ENCODE results near the gene KRTAP19-3. TPM values are rescaled to one million over a fixed set of nuclear protein-coding genes. Genes with fewer than 3 reads are reported as not detected.

The KRTAP19-3 gene
- total RNA-seq, 2 experiments from 2014 or later = not detected

GRCh38 chr21:30468900-30469714 is 22.7 kb downstream of the KRTAP19-3 start:
- H3K4me2 ChIP-seq (ENCODE audit: low read length) = no peak overlapping the region
- no peak for DNase-seq (ENCODE audit: low spot score)
- no peak for TF ChIP-seq CTCF (conservative IDR thresholded peaks at IDR 0.05; ENCODE audit: low read length)
- no peak overlapping the region for H3K4me3 ChIP-seq (ENCODE audit: low read depth, low read length, poor library complexity, severe bottlenecking)
- ChIA-PET CTCF (ENCODE audit: unreplicated experiment) (no interaction called here), POLR2A (no interaction called here)
- no peaks in the 10 kb centered on the region for H3K9me3 ChIP-seq (ENCODE audit: low read length)
- H3K79me2 ChIP-seq (ENCODE audit: insufficient read depth, low read depth, low read length) = no peaks in the 10 kb centered on the region
- H3K9me2 ChIP-seq (ENCODE audit: insufficient read depth, low read length) = no peaks in the 10 kb centered on the region
- no peak overlapping the region for H2AFZ ChIP-seq (ENCODE audit: low read length)
- no peak overlapping the region for H3K27ac ChIP-seq (ENCODE audit: low read depth, low read length, poor library complexity, severe bottlenecking)
- H3K36me3 ChIP-seq (ENCODE audit: insufficient read depth, low read length) = no peaks in the 10 kb centered on the region
- BruUV-seq (replicated peaks) = no TSS peak
- H3K4me1 ChIP-seq (ENCODE audit: insufficient read depth, low read length, poor library complexity, severe bottlenecking) = no peaks in the 10 kb centered on the region
- no peaks in the 10 kb centered on the region for H4K20me1 ChIP-seq (ENCODE audit: insufficient read depth, low read length)
- intact Hi-C loops (cut with micrococcal nuclease; ENCODE audit: unreplicated experiment) = no loop called here

DNA sequence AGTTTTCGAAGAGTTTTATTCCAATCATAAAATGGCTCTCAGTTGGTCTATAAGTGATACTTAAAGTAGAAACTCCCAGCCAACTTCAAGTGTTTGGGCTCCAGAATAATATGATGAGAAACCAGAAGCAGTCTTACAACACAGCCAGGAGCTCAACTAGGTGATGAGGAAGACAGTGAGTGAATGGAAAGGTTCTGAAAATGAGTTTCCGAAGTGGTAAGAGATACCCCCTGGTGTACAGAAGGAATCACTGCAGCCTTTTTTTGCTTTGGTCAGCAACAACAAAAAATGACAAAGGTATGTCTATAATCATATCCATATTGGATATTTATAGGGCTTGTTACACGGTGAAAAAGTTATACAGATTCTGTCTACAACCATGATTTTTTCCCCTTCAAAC is 28.1 kb downstream of the KRTAP19-3 start:
- peak; percentile 73 for TF ChIP-seq CTCF (conservative IDR thresholded peaks at IDR 0.05; ENCODE audit: low read length)
- TF ChIP-seq EZH2phosphoT487 (IDR thresholded peaks at IDR 0.05; ENCODE audit: borderline replicate concordance, low read depth, low read length) = no peak
- no peak overlapping the region for H3K27ac ChIP-seq (ENCODE audit: low read depth, low read length, poor library complexity, severe bottlenecking)
- no peak overlapping the region for H2AFZ ChIP-seq (ENCODE audit: low read length)
- ChIA-PET CTCF (ENCODE audit: unreplicated experiment) (no interaction called here), POLR2A (no interaction called here)
- H3K9me3 ChIP-seq (ENCODE audit: low read length) = no peaks in the 10 kb centered on the region
- no peak overlapping the region for H3K4me2 ChIP-seq (ENCODE audit: low read length)
- no TSS peak for BruUV-seq (replicated peaks)
- H3K79me2 ChIP-seq (ENCODE audit: insufficient read depth, low read depth, low read length) = no peaks in the 10 kb centered on the region
- no peaks in the 10 kb centered on the region for H3K9me2 ChIP-seq (ENCODE audit: insufficient read depth, low read length)
- H4K20me1 ChIP-seq (ENCODE audit: insufficient read depth, low read length) = no peaks in the 10 kb centered on the region
- no peaks in the 10 kb centered on the region for H3K4me1 ChIP-seq (ENCODE audit: insufficient read depth, low read length, poor library complexity, severe bottlenecking)
- H3K4me3 ChIP-seq (ENCODE audit: low read depth, low read length, poor library complexity, severe bottlenecking) = no peak overlapping the region
- DNase-seq (ENCODE audit: low spot score) = peak; percentile 6
- H3K36me3 ChIP-seq (ENCODE audit: insufficient read depth, low read length) = no peaks in the 10 kb centered on the region
- intact Hi-C loops (cut with micrococcal nuclease; ENCODE audit: unreplicated experiment) = no loop called here

GRCh38 chr21:30448514-30448913 is 43.3 kb downstream of the KRTAP19-3 start:
- Histone ChIP-seq H3K27ac (ENCODE audit: low read depth, low read length, poor library complexity, severe bottlenecking) (no peak overlapping the region), H3K36me3 (ENCODE audit: insufficient read depth, low read length) (no peaks in the 10 kb centered on the region), H3K9me2 (ENCODE audit: insufficient read depth, low read length) (no peaks in the 10 kb centered on the region; the same call in 1 of the 2 replicates), H3K79me2 (ENCODE audit: insufficient read depth, low read depth, low read length) (no peaks in the 10 kb centered on the region), H3K4me3 (ENCODE audit: low read depth, low read length, poor library complexity, severe bottlenecking) (no peak overlapping the region), H2AFZ (ENCODE audit: low read length) (no peak overlapping the region), H3K9me3 (ENCODE audit: low read length) (no peaks in the 10 kb centered on the region), H3K4me2 (ENCODE audit: low read length) (no peak overlapping the region), H4K20me1 (ENCODE audit: insufficient read depth, low read length) (no peaks in the 10 kb centered on the region), H3K4me1 (ENCODE audit: insufficient read depth, low read length, poor library complexity, severe bottlenecking) (no peaks in the 10 kb centered on the region)
- intact Hi-C loops (cut with micrococcal nuclease; ENCODE audit: unreplicated experiment) = no loop called here
- DNase-seq (ENCODE audit: low spot score) = no peak
- no TSS peak for BruUV-seq (replicated peaks)
- CTCF ChIA-PET (ENCODE audit: unreplicated experiment) = no interaction called here
- POLR2A ChIA-PET = interaction anchor here (0.6 kb wide), 1 partner anchor 119 kb away, joined by 4 read pairs; no protein-coding TSS in a partner anchor
- TF ChIP-seq EZH2phosphoT487 (IDR thresholded peaks at IDR 0.05; ENCODE audit: borderline replicate concordance, low read depth, low read length) (no peak), CTCF (conservative IDR thresholded peaks at IDR 0.05; ENCODE audit: low read length) (no peak)

All from OCI-LY7 (cell line).